Hematopoietic multipotent progenitor cell treated with erythropoietin and hydrocortisone succinate and interleukin-3 and kit ligand, for 4 days (in vitro differentiated cells): ENCODE data around the gene INPP5F.

Experiments
- DNase-seq: peaks from one replicate; pipeline ENCODE4 v3.0.0-alpha.2; 2015

The INPP5F gene

DNA sequence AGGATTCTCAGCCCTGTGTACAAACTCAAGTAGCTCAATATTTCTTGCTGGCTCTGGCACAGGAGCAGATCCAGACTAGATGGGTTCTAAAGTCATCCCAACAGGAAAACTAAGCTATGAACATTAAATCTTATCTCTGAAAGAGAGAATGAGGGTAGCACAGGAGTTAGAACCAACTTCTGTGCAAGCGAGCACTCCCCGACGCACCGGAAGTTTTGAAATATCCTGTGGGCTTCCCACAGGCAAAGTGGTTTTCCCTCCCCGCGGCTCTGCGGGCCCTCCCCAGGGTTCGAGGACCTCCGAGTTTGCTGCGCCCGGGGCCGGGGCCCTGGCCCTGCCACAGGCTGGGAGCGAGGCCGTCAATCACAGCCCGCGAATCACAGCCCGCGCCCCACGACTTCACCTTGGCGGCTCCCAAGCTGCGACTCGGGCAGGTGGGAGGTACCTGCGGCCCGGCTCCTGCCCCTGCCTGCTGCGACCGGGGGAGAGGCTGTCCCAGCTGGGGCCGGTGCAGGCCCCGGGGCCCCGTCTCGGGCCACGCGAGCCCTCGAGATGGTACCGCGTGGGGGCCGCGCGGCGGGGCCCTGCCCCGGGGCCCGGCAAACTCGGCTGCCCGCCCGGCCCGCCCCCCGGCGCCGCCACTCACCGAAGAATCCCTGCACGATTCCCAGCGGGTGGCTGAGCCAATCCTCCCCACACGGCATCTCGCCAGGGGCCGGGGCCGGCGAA, 146.2 kb downstream of the INPP5F start:
- peak; percentile 76 for DNase-seq

DNA sequence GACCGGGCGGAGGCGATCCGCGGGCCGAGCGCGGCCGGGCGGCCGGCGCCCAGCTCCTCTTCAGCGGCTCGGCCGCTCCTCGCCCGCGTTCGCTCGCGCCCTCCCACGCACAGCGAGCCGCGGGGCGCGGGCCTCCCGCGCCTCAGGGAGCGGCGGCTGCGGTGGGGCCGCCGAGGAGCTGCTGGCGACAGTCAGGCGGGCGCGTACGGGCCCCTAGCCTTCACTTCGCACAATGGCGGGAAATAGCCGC, 146.7 kb downstream of the INPP5F start, which contains the start of gene MCMBP:
MCMBP (minus strand) TSS at position 234 of the 250 bp plus-strand sequence. CDS start 259 bp downstream, outside the sequence.
- no peak for DNase-seq

DNA sequence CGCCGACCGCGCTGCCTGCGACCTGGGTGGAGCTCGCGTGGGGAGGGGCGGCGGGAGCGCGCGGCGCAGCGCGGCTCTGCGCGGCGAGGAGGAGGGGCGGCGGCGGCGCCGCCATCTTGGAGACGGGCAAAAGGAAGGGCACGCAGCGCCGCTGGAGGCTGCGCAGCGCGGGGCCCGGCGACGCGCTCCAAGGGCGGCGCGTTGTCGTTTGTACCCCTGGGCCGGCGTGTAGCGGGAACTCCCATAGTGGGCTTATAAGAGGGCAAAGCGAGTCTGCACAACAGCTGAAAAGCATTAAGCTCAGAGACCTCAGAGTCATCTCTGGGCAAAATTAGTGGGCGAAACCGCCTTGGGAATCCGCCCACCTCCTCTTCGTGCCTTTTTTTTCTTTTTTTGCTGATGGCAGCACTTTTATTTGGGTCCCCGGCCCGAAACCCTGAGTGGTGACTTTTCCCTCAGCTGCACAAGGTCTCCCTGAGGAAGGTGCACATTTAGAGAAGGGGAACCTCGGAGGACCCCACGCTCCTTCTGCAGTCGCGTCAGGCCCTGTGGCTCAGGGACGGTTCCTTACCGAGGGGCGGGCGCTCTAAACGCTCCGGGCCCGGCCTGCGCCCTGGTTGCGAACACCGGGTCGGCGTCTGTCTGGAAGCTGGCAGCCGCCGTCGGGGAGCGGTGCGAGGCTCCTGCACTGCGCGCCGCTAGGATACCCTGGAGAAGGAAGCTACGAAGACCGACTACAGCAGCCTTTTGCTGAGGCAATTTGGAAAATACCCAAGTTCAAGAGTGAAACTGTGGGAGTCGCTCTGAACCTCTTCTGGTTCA, 147.2 kb downstream of the INPP5F start:
- peak; percentile 96 for DNase-seq

DNA sequence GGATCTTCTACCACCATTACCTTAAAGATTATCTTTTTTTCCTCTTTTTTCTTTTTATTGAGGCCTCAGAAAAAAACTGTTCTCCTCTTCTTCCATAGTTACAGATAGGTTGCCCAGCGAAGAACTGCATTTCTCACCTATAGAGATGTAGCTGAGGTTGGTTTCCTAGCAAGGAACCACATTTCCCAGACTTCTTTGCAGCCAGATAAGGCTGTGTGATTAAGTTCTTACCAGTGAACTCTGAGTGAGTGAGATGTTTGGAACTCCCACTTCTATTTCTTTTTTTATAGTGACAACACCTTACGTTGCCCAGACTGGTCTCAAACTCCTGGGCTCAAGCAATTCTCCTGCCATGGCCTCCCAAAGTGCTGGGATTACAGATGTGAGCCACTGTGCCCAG, 152.7 kb downstream of the INPP5F start:
- peak; percentile 29 for DNase-seq
